A549 treated with AZD9567 at 1 μM for 4 hours (cell line): ENCODE data around the gene ABCB9. TPM values are rescaled to one million over a fixed set of nuclear protein-coding genes. Genes with fewer than 3 reads are reported as not detected.

Source experiments
- total RNA-seq: library from RNA; stranded (reverse); fragments of 200-300 nt; extraction: Qiagen RNA extraction; gene quantifications from 5 replicates; pipeline ENCODE4 v1.2.3, GENCODE V29; 2022; ENCODE audit not compliant: insufficient read depth

ABCB9 gene
- 8.1 to 9.3 TPM (median 8.8 TPM) in 5 replicates for total RNA-seq

GRCh38 chr12:122965851-122966742, at the start of gene ABCB9:
ABCB9 (minus strand) TSS chr12:122966463; CDS start chr12:122960235, 6,228 bp downstream.

DNA sequence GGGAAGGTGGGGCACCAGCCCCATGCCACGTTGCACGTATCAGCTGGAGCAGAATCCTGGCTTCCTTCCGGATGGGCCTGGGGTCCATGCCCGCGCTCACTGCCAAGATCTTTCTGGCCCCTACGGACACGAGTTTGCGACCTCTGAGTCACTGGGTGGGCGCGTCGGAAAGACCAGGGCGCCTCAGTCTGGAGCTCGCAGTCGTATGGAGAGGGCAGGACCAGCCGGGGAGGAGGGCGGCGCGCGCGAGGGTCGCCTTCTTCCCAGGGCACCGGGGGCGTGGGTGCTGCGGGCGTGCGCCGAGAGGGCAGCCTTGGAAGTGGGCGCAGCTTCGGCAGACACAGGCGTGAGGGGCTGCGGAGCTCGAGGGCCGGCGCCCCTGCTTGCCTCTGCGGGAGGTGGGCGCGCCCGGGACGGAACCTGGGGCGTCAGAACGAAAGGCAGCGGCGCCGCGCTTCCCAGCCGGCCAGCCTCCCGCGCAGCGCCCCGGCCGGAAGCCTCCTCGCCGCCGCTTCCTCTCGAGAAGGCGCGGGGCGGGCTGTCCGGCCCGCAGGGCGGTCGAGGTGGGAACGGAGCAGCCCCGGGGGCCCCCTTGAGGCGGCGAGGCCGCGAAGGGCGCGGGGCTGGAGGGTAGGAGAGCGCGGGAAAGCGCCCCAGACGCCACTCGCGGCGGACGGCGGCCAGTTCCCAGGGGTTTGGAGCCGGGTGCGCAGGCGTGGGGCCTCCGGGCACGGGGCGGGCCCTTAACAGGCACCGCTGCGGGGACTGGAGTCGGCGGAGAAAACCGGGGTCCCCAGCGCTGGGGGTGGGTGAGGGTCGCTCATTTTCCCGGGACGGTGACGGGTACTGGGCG, 14.1 kb upstream of the ABCB9 start, which contains the start of gene ARL6IP4:
Gene ARL6IP4, plus strand, starts transcription at position 499 of the 853 bp plus-strand sequence. CDS start 459 bp downstream, outside the sequence.

DNA sequence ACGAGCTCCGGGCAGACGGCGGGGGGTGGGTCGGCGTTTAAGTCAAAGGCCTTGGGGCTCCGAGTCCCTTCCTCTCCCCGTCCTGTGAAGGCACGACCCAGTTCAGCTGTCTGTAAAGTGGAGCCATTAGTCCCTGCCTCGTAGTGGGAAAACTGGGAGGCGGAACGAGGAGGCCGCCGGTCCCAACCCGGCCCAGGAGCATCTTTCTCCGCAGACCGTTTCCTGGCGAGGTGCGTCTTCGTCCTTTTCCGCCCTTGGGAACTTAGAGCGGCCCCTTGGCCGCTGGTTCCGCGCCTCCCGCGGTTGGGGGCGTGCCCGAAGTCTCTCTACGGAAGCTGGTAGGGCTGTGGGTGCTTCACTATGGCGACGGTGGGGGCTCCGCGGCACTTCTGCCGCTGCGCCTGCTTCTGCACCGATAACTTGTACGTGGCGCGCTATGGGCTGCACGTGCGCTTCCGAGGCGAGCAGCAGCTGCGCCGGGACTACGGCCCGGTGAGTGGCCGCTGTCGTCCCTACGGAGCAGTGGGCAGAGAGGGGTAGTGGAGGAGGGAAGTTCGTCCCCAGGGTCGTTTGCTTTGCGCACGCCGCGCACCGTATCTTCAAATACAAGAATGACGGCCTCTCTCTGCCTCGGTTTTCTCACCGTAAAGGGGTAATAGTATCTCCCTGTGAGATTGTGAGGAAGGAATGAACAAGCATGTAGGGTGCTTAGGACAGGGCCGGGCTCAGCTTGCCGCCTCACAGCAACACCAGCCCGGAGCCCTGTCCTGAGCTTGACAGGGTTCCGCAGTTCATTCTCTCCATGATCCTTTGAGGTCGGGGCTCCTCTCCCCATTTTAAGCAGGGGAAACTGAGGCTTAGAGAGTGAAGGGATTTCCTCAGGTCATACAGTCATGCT, 8.9 kb upstream of the ABCB9 start, which contains the start of gene OGFOD2:
Gene OGFOD2, plus strand, starts transcription at position 353 of the 898 bp plus-strand sequence. Its CDS starts 8 bp downstream, at position 361.

GRCh38 chr12:122895704-122896636, 70.3 kb downstream of the ABCB9 start, which contains the start of gene VPS37B:
VPS37B (minus strand) TSS chr12:122896124; CDS start chr12:122896062, 62 bp downstream.

Other genes with a start within 250 kb of the ABCB9 start
- 0.06 TPM in 1 of 5 replicates, not detected in the others for gene HCAR3, start 249.7 kb downstream of the ABCB9 start, total RNA-seq
- 0.02 to 0.03 TPM (median 0.02 TPM) in 3 of 5 replicates, not detected in the others for gene HCAR1, start 235.6 kb downstream of the ABCB9 start, total RNA-seq
- 51.6 to 66.6 TPM (median 53.2 TPM) in 5 replicates for gene DENR, start 213.6 kb downstream of the ABCB9 start, total RNA-seq
- 0.03 to 0.08 TPM (median 0.06 TPM) in 4 of 5 replicates, not detected in the other for gene CCDC62, start 191.9 kb downstream of the ABCB9 start, total RNA-seq
- gene HIP1R, start 131.0 kb downstream of the ABCB9 start, total RNA-seq = 20.1 to 27.4 TPM (median 23.5 TPM) in 5 replicates
- 25.5 to 27.5 TPM (median 26.6 TPM) in 5 replicates for gene VPS37B, start 70.3 kb downstream of the ABCB9 start, total RNA-seq
- 9.0 to 17.5 TPM (median 16.6 TPM) in 5 replicates for gene OGFOD2, start 8.8 kb upstream of the ABCB9 start, total RNA-seq
- 195 to 258 TPM (median 249 TPM) in 5 replicates for gene ARL6IP4, start 14.2 kb upstream of the ABCB9 start, total RNA-seq
- gene PITPNM2, start 184.6 kb upstream of the ABCB9 start, total RNA-seq = 12.8 to 20.2 TPM (median 17.3 TPM) in 5 replicates